HFF-Myc (cell line): ENCODE measurements around the gene ST7.
"Not testable (repeated sequence)": the region's sequence is repeated elsewhere in the genome, so short reads cannot be mapped to it uniquely, and the experiment has no call there.

Experiments
- DNase-seq: peaks from one replicate; pipeline ENCODE4 v3.0.0-alpha.2; 2011; ENCODE audit warnings: low read depth; ENCODE audit errors: extremely low read depth
- H3K4me3 ChIP-seq: replicated peaks from 2 replicates; pipeline ENCODE4 v1.5.1; 2011; ENCODE audit warnings: low read depth, mild to moderate bottlenecking, control low read depth, low read length
- TF ChIP-seq, protein P1 (sequence below): IDR thresholded peaks from 2 replicates; pipeline ENCODE4 v1.5.1; 2012; ENCODE audit warnings: mild to moderate bottlenecking, low read depth, low read length, control low read depth; ENCODE audit errors: missing control alignments

Gene ST7

DNA sequence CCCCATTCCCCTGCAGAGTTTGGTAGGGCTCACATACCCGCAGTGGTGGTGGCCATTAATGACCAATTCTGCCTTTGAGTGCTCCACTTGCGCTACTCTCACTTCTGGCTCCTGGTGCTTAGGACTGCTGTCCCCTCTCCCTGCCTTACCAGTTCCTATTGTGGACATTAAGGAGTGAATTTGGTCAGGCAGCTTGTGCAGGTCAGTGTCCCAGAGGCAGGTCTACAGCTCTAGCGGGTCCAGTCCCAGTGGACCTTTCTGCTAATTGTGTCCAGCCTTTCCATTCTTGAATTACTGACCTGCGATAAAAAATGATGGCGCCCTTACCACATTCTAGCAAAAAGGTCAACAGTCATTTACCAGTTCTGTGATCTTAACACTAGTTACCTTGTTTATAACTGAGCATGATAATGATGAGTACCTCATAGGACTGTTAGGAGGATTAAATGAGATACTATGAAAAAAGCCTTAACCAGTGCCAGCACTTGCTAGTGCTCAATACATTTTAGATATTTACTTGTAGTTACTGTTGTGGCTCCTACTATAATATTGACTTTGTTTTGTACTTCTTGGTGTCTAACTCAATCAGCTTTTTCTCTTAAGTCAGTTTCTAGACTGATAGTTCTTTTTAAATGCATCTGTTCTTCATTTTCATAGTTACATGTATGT, 14.1 kb downstream of the ST7 start:
- no peak overlapping the region for H3K4me3 ChIP-seq
- TF ChIP-seq, protein P1, sequence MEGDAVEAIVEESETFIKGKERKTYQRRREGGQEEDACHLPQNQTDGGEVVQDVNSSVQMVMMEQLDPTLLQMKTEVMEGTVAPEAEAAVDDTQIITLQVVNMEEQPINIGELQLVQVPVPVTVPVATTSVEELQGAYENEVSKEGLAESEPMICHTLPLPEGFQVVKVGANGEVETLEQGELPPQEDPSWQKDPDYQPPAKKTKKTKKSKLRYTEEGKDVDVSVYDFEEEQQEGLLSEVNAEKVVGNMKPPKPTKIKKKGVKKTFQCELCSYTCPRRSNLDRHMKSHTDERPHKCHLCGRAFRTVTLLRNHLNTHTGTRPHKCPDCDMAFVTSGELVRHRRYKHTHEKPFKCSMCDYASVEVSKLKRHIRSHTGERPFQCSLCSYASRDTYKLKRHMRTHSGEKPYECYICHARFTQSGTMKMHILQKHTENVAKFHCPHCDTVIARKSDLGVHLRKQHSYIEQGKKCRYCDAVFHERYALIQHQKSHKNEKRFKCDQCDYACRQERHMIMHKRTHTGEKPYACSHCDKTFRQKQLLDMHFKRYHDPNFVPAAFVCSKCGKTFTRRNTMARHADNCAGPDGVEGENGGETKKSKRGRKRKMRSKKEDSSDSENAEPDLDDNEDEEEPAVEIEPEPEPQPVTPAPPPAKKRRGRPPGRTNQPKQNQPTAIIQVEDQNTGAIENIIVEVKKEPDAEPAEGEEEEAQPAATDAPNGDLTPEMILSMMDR = no peak
- no peak for DNase-seq

- no peak overlapping the region for H3K4me3 ChIP-seq
- DNase-seq = no peak
- TF ChIP-seq, protein P1 = no peak
Measured at GRCh38 chr7:116967983-116968382, 14.7 kb downstream of the ST7 start.

GRCh38 chr7:116968631-116969030, 15.3 kb downstream of the ST7 start:
- DNase-seq = no peak
- no peak overlapping the region for H3K4me3 ChIP-seq

DNA sequence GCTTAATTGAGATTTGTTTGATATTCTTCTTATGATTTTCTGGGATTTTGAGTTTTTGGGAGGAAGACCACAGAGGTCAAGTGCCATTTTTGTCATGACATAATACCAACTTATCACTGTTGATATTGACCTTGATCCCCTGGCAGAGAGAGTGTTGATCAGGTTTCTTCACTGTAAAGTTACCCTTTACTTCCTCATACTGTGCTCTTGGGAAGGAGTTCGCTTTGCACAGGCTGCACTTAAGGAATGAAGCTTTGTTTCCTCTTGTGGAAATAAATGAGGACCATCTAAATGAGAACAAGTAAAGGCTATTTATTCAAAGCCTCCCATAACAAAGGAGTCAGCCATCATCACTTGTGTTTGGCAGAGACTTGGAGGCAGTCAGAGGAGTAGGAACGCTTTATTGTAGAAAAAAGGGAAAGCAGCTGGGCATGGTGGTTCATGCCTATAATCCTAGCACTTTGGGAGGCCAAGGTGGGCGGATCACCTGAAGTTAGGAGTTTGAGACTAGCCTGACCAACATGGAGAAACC, 16.1 kb downstream of the ST7 start:
- TF ChIP-seq, protein P1 = no peak
- DNase-seq = no peak
- no peak overlapping the region for H3K4me3 ChIP-seq

More at GRCh38 chr7:116968631-116969030, 15.3 kb downstream of the ST7 start:
- TF ChIP-seq, protein P1 = no peak

GRCh38 chr7:116970238-116970910, 17.1 kb downstream of the ST7 start:
- no peak overlapping the region for H3K4me3 ChIP-seq
- TF ChIP-seq, protein P1 = no peak
- DNase-seq = no peak

- not testable (repeated sequence) for H3K4me3 ChIP-seq, DNase-seq
Measured at GRCh38 chr7:116971153-116971552, 17.9 kb downstream of the ST7 start.

DNA sequence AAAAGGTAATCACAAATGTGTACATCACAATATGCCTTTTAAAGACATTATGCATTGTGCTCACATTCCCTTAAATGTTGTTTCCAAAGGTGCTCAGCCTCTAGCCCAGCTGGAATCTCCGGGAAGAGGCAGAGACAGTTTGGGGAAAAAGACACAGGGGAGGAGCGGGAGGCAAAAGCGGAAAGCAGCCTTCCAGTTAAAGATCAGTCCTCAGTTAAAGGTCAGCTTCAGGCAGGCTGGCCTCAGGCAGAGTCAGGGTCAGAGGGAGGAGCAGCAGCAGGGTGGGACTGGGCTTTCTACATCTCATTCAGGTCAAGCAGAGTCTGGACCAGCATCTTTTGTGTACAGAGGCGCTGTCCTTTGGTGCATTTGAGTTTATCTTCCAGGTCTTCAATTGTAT, 18.6 kb downstream of the ST7 start:
- no peak for DNase-seq
- H3K4me3 ChIP-seq = no peak overlapping the region
- TF ChIP-seq, protein P1 = no peak

GRCh38 chr7:116975024-116975423, 21.7 kb downstream of the ST7 start:
- not testable (repeated sequence) for DNase-seq, H3K4me3 ChIP-seq
